Measurements from ENCODE around the gene TERF2IP. TPM values are rescaled to one million over a fixed set of nuclear protein-coding genes. Genes with fewer than 3 reads are reported as not detected.

TERF2IP gene
- total and polyA plus RNA-seq, 2 of the 13 experiments (the other 11 are each of a cell fraction or from before 2014, with no cell fraction given) = 26.4 to 50.2 TPM

DNA sequence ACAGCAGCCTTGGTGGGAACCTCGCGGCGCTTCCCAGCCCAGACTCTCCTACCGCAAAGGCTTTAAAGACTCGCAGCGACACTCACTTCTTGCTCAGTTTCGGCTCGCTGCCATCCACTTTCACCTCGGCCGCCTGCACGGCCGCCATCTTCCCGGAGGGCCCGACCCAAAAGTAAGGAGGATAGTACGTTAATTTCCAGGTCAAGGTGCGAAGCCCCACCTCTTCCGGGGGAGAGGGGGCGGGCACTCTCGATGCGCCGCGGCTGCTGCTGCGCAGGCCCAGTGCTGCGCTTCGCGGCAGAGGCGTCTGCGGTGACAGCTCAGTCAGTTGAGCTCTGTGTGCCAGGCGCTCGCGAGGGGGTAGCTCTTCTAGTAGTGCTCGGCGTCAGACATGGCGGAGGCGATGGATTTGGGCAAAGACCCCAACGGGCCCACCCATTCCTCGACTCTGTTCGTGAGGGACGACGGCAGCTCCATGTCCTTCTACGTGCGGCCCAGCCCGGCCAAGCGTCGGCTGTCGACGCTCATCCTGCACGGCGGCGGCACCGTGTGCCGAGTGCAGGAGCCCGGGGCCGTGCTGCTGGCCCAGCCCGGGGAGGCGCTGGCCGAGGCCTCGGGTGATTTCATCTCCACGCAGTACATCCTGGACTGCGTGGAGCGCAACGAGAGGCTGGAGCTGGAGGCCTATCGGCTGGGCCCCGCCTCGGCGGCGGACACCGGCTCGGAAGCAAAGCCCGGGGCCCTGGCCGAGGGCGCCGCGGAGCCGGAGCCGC lies at the start of gene TERF2IP, which contains the start of gene KARS1 (continued):
- TF ChIP-seq RBFOX2 (IDR thresholded peaks at IDR 0.05; ENCODE audit: low read depth, low read length) (peak; percentile 96), GZF1 (CRISPR knock-in tag; IDR thresholded peaks at IDR 0.05) (no peak; the same call in 1 of the 2 replicates), ZNF75D (CRISPR knock-in tag; IDR thresholded peaks at IDR 0.05; ENCODE audit: borderline replicate concordance) (no peak), ZNF879 (CRISPR knock-in tag; IDR thresholded peaks at IDR 0.05) (peak; percentile 29; the same call in 1 of the 2 replicates), NCOA5 (CRISPR knock-in tag; IDR thresholded peaks at IDR 0.05) (no peak), CCAR2 (optimal IDR thresholded peaks at IDR 0.05; ENCODE audit: low read depth, low read length) (no peak), SOX6 (IDR thresholded peaks at IDR 0.05) (no peak), SOX6 (CRISPR knock-in tag; IDR thresholded peaks at IDR 0.05) (peak; percentile 73), ZNF496 (CRISPR knock-in tag; IDR thresholded peaks at IDR 0.05; ENCODE audit: insufficient replicate concordance) (no peak), ZNF564 (CRISPR knock-in tag; IDR thresholded peaks at IDR 0.05) (0 out of 2 replicates have a peak, but pooled peaks have one; percentile 56), ZIK1 (CRISPR knock-in tag; IDR thresholded peaks at IDR 0.05; ENCODE audit: borderline replicate concordance, low read depth) (peak; percentile 79; the same call in 1 of the 2 replicates), ELF3 (CRISPR knock-in tag; IDR thresholded peaks at IDR 0.05) (peak; percentile 80), ZFX (CRISPR knock-in tag; IDR thresholded peaks at IDR 0.05; ENCODE audit: low read depth) (peak; percentile 97), ZNF891 (CRISPR knock-in tag; IDR thresholded peaks at IDR 0.05) (peak; percentile 69), ZNF431 (CRISPR knock-in tag; IDR thresholded peaks at IDR 0.05; ENCODE audit: borderline replicate concordance, low read depth) (0 out of 2 replicates have a peak, but pooled peaks have one; percentile 7)
- TF ChIP-seq, protein P1, sequence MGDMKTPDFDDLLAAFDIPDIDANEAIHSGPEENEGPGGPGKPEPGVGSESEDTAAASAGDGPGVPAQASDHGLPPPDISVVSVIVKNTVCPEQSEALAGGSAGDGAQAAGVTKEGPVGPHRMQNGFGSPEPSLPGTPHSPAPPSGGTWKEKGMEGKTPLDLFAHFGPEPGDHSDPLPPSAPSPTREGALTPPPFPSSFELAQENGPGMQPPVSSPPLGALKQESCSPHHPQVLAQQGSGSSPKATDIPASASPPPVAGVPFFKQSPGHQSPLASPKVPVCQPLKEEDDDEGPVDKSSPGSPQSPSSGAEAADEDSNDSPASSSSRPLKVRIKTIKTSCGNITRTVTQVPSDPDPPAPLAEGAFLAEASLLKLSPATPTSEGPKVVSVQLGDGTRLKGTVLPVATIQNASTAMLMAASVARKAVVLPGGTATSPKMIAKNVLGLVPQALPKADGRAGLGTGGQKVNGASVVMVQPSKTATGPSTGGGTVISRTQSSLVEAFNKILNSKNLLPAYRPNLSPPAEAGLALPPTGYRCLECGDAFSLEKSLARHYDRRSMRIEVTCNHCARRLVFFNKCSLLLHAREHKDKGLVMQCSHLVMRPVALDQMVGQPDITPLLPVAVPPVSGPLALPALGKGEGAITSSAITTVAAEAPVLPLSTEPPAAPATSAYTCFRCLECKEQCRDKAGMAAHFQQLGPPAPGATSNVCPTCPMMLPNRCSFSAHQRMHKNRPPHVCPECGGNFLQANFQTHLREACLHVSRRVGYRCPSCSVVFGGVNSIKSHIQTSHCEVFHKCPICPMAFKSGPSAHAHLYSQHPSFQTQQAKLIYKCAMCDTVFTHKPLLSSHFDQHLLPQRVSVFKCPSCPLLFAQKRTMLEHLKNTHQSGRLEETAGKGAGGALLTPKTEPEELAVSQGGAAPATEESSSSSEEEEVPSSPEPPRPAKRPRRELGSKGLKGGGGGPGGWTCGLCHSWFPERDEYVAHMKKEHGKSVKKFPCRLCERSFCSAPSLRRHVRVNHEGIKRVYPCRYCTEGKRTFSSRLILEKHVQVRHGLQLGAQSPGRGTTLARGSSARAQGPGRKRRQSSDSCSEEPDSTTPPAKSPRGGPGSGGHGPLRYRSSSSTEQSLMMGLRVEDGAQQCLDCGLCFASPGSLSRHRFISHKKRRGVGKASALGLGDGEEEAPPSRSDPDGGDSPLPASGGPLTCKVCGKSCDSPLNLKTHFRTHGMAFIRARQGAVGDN (CRISPR knock-in tag; IDR thresholded peaks at IDR 0.05) = peak; percentile 91
- TF ChIP-seq, protein P2, sequence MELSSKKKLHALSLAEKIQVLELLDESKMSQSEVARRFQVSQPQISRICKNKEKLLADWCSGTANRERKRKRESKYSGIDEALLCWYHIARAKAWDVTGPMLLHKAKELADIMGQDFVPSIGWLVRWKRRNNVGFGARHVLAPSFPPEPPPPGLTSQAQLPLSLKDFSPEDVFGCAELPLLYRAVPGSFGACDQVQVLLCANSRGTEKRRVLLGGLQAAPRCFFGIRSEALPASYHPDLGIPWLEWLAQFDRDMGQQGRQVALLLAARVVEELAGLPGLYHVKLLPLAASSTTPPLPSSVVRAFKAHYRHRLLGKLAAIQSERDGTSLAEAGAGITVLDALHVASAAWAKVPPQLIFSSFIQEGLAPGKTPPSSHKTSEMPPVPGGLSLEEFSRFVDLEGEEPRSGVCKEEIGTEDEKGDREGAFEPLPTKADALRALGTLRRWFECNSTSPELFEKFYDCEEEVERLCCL (CRISPR knock-in tag; IDR thresholded peaks at IDR 0.05; ENCODE audit: borderline replicate concordance) = no peak
- TF ChIP-seq, protein P3, sequence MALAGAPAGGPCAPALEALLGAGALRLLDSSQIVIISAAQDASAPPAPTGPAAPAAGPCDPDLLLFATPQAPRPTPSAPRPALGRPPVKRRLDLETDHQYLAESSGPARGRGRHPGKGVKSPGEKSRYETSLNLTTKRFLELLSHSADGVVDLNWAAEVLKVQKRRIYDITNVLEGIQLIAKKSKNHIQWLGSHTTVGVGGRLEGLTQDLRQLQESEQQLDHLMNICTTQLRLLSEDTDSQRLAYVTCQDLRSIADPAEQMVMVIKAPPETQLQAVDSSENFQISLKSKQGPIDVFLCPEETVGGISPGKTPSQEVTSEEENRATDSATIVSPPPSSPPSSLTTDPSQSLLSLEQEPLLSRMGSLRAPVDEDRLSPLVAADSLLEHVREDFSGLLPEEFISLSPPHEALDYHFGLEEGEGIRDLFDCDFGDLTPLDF (CRISPR knock-in tag; IDR thresholded peaks at IDR 0.05) = no peak
- TF ChIP-seq, protein P4, sequence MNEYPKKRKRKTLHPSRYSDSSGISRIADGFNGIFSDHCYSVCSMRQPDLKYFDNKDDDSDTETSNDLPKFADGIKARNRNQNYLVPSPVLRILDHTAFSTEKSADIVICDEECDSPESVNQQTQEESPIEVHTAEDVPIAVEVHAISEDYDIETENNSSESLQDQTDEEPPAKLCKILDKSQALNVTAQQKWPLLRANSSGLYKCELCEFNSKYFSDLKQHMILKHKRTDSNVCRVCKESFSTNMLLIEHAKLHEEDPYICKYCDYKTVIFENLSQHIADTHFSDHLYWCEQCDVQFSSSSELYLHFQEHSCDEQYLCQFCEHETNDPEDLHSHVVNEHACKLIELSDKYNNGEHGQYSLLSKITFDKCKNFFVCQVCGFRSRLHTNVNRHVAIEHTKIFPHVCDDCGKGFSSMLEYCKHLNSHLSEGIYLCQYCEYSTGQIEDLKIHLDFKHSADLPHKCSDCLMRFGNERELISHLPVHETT (CRISPR knock-in tag; conservative IDR thresholded peaks at IDR 0.05) = 0 out of 2 replicates have a peak, but pooled peaks have one; percentile 52

Measured in HepG2 (cell line).